Loucy (cell line): ENCODE results near the gene CYP4V2.

Experiments
- EZH2phosphoT487 ChIP-seq: fragments of 200-600 bp; IDR thresholded peaks from 2 replicates; pipeline ENCODE4 v1.6.1; 2018; ENCODE audit warnings: antibody characterized with exemption, mild to moderate bottlenecking, moderate library complexity, borderline replicate concordance
- TF ChIP-seq, protein P1 (sequence below): fragments of 200-600 bp; sonication (generic); conservative IDR thresholded peaks from 2 replicates; pipeline ENCODE4 v1.5.1; 2014; ENCODE audit warnings: mild to moderate bottlenecking, antibody characterized with exemption, low read length

DNA sequence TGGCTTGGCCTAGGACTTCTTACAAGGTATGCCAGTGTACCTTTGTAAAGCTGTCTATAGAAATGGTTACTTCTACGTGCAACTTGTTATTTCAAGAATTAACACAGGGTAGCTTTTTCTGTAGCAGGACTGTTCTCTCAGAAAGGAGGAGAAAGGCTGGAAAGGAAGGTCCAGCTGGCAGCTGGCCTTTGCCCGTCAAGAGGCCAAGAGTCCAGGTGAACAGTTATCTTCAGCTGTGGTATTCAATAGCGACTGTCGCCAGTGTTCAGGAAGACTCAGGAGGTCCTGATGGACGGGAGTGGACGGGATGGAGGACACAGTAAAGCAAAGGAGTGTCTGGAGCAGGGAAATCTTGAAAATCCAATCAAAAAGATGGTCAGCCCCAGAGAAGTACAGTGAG is 4.7 kb downstream of the CYP4V2 start:
- TF ChIP-seq, protein P1, sequence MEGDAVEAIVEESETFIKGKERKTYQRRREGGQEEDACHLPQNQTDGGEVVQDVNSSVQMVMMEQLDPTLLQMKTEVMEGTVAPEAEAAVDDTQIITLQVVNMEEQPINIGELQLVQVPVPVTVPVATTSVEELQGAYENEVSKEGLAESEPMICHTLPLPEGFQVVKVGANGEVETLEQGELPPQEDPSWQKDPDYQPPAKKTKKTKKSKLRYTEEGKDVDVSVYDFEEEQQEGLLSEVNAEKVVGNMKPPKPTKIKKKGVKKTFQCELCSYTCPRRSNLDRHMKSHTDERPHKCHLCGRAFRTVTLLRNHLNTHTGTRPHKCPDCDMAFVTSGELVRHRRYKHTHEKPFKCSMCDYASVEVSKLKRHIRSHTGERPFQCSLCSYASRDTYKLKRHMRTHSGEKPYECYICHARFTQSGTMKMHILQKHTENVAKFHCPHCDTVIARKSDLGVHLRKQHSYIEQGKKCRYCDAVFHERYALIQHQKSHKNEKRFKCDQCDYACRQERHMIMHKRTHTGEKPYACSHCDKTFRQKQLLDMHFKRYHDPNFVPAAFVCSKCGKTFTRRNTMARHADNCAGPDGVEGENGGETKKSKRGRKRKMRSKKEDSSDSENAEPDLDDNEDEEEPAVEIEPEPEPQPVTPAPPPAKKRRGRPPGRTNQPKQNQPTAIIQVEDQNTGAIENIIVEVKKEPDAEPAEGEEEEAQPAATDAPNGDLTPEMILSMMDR, result no peak
- no peak for TF ChIP-seq EZH2phosphoT487
